HEK293 (cell line): ENCODE measurements around the gene ZBTB24.

Experiments used
- CTCF ChIA-PET: fragments of 350-600 bp; formaldehyde crosslinking; extraction: SDS; loops from one replicate; lab custom pipeline; 2021; ENCODE audit warnings: antibody characterized with exemption; lab: Yijun Ruan, JAX
- POLR2A ChIA-PET: fragments of 300-600 bp; formaldehyde crosslinking; extraction: SDS; loops from one replicate; lab custom pipeline; 2020; ENCODE audit warnings: antibody characterized with exemption, inconsistent platforms; lab: Yijun Ruan, JAX
- H3K27ac ChIP-seq: fragments of 200-500 bp; sonication (Bioruptor generic); 2 replicates; pipeline ENCODE4 v1.5.1; 2014; ENCODE audit warnings: low read depth, low read length, control low read depth, inconsistent platforms; ENCODE audit errors: extremely low read depth
- H3K36me3 ChIP-seq, 2 experiments: fragments of 200-500 bp in 1 of 2; sonication (Bioruptor generic) in 1 of 2; 1 replicate in 1 of 2; 2 replicates in 1 of 2; pipeline ENCODE4 v1.5.1; 2014 to 2017; ENCODE audit warnings: inconsistent platforms in 2 of 2, low read length in 2 of 2; ENCODE audit not compliant: control insufficient read depth in 2 of 2, insufficient read depth in 1 of 2
- H3K4me1 ChIP-seq: fragments of 200-500 bp; sonication (Bioruptor generic); 2 replicates; pipeline ENCODE4 v1.5.1; 2014; ENCODE audit warnings: mild to moderate bottlenecking, low read length, inconsistent platforms; ENCODE audit not compliant: control insufficient read depth, insufficient read depth
- H3K4me3 ChIP-seq: 2 replicates; pipeline ENCODE4 v1.5.1; 2011; ENCODE audit warnings: low read depth, mild to moderate bottlenecking, control low read depth, low read length, moderate library complexity
- H3K9me3 ChIP-seq: fragments of 200-500 bp; sonication (Bioruptor generic); 2 replicates; pipeline ENCODE4 v1.5.1; 2014; ENCODE audit warnings: low read depth, low read length, inconsistent platforms; ENCODE audit not compliant: control insufficient read depth, insufficient read depth
- ELK4 ChIP-seq: IDR thresholded peaks from 2 replicates; pipeline ENCODE4 v1.6.1; 2011; ENCODE audit warnings: mild to moderate bottlenecking, low read depth, low read length, borderline replicate concordance
- FEZF1 ChIP-seq: fragments of 450-650 bp; formaldehyde crosslinking; IDR thresholded peaks from 2 replicates; pipeline ENCODE4 v1.5.1; 2016; ENCODE audit warnings: missing biosample characterization, missing genetic modification characterization
- IKZF3 ChIP-seq: fragments of 450-650 bp; IDR thresholded peaks from 2 replicates; pipeline ENCODE4 v1.5.0; 2018; ENCODE audit warnings: missing biosample characterization, mild to moderate bottlenecking, missing genetic modification characterization, moderate library complexity
- PRDM10 ChIP-seq: fragments of 450-650 bp; formaldehyde crosslinking; IDR thresholded peaks from 2 replicates; pipeline ENCODE4 v1.5.1; 2016; ENCODE audit warnings: missing biosample characterization, missing genetic modification characterization
- PRDM2 ChIP-seq: fragments of 450-650 bp; formaldehyde crosslinking; IDR thresholded peaks from 2 replicates; pipeline ENCODE4 v1.5.1; 2016; ENCODE audit warnings: missing biosample characterization, missing genetic modification characterization, borderline replicate concordance
- PRDM4 ChIP-seq: fragments of 450-650 bp; formaldehyde crosslinking; IDR thresholded peaks from 2 replicates; pipeline ENCODE4 v1.5.1; 2017; ENCODE audit warnings: missing biosample characterization, missing genetic modification characterization
- SCRT1 ChIP-seq: fragments of 450-650 bp; formaldehyde crosslinking; IDR thresholded peaks from 2 replicates; pipeline ENCODE4 v1.5.1; 2016; ENCODE audit warnings: missing biosample characterization, missing genetic modification characterization, borderline replicate concordance
- SCRT2 ChIP-seq: fragments of 450-650 bp; formaldehyde crosslinking; IDR thresholded peaks from 2 replicates; pipeline ENCODE4 v1.5.1; 2016; ENCODE audit warnings: missing biosample characterization, missing genetic modification characterization
- SETDB1 ChIP-seq: IDR thresholded peaks from one replicate; pipeline ENCODE4 v1.6.1; 2017; ENCODE audit warnings: mild to moderate bottlenecking, low read length, moderate library complexity, mixed read lengths; ENCODE audit not compliant: insufficient read length
- ZBTB21 ChIP-seq: fragments of 450-650 bp; formaldehyde crosslinking; IDR thresholded peaks from 2 replicates; pipeline ENCODE4 v1.5.1; 2017; ENCODE audit warnings: missing biosample characterization, missing genetic modification characterization
- ZNF426 ChIP-seq: fragments of 450-650 bp; formaldehyde crosslinking; IDR thresholded peaks from 2 replicates; pipeline ENCODE4 v1.5.1; 2017; ENCODE audit warnings: missing biosample characterization, missing genetic modification characterization, mild to moderate bottlenecking, inconsistent platforms, moderate library complexity
- ZNF514 ChIP-seq: fragments of 450-650 bp; formaldehyde crosslinking; IDR thresholded peaks from 2 replicates; pipeline ENCODE4 v1.5.1; 2016; ENCODE audit warnings: missing biosample characterization, missing genetic modification characterization
- ZNF521 ChIP-seq: fragments of 450-650 bp; formaldehyde crosslinking; IDR thresholded peaks from 2 replicates; pipeline ENCODE4 v1.5.1; 2017; ENCODE audit warnings: missing biosample characterization, mild to moderate bottlenecking, missing genetic modification characterization
- ZNF645 ChIP-seq: fragments of 450-650 bp; formaldehyde crosslinking; IDR thresholded peaks from 2 replicates; pipeline ENCODE4; 2016; ENCODE audit warnings: missing biosample characterization, missing genetic modification characterization
- ZNF654 ChIP-seq: fragments of 450-650 bp; formaldehyde crosslinking; IDR thresholded peaks from 2 replicates; pipeline ENCODE4 v1.5.1; 2016; ENCODE audit warnings: low read depth, missing biosample characterization, missing genetic modification characterization
- ZNF701 ChIP-seq: fragments of 450-650 bp; formaldehyde crosslinking; IDR thresholded peaks from 2 replicates; pipeline ENCODE4 v1.5.1; 2016; ENCODE audit warnings: missing biosample characterization, missing genetic modification characterization
- ZNF76 ChIP-seq: fragments of 450-650 bp; formaldehyde crosslinking; IDR thresholded peaks from 2 replicates; pipeline ENCODE4; 2016; ENCODE audit warnings: low read depth, missing biosample characterization, missing genetic modification characterization, borderline replicate concordance
- ZNF777 ChIP-seq: fragments of 450-650 bp; formaldehyde crosslinking; IDR thresholded peaks from 2 replicates; pipeline ENCODE4 v1.5.1; 2017; ENCODE audit warnings: missing biosample characterization, missing genetic modification characterization, borderline replicate concordance
- ZNF792 ChIP-seq: fragments of 450-650 bp; formaldehyde crosslinking; IDR thresholded peaks from 2 replicates; pipeline ENCODE4 v1.5.1; 2016; ENCODE audit warnings: missing biosample characterization, missing genetic modification characterization

The ZBTB24 gene

GRCh38 chr6:109515781-109516409, 32.9 kb upstream of the ZBTB24 start:
- Histone ChIP-seq H3K36me3 (no peaks in the 10 kb centered on the region), H3K27ac (no peak overlapping the region), H3K9me3 (no peaks in the 10 kb centered on the region), H3K4me3 (no peak overlapping the region), H3K4me1 (no peaks in the 10 kb centered on the region)
- POLR2A ChIA-PET: no interaction called here
- CTCF ChIA-PET: interaction anchor here (0.5 to 1.5 kb wide), 6 partner anchors 10 to 876 kb away, joined by 3 to 5 read pairs (median 3); no protein-coding TSS in a partner anchor
- TF ChIP-seq ZNF76 (tag by site-specific recombination) (no peak), ZNF654 (tag by site-specific recombination) (no peak), ZNF701 (no peak), ZNF777 (tag by site-specific recombination) (no peak), IKZF3 (tag by site-specific recombination) (no peak), SETDB1 (no peak), ELK4 (no peak), SCRT2 (tag by site-specific recombination) (no peak), PRDM2 (tag by site-specific recombination) (no peak), SCRT1 (tag by site-specific recombination) (no peak), ZNF645 (tag by site-specific recombination) (no peak), FEZF1 (tag by site-specific recombination) (no peak), ZNF792 (no peak), ZNF514 (tag by site-specific recombination) (no peak)

GRCh38 chr6:109514946-109515345, 31.9 kb upstream of the ZBTB24 start:
- Histone ChIP-seq H3K36me3 (no peaks in the 10 kb centered on the region), H3K4me3 (no peak overlapping the region), H3K27ac (no peak overlapping the region), H3K4me1 (no peaks in the 10 kb centered on the region), H3K9me3 (no peaks in the 10 kb centered on the region)
- CTCF ChIA-PET: interaction anchor here (0.5 to 1.5 kb wide), 7 partner anchors 10 to 877 kb away, joined by 3 to 5 read pairs (median 3); no protein-coding TSS in a partner anchor
- POLR2A ChIA-PET: no interaction called here
- TF ChIP-seq PRDM4 (no peak), ZBTB21 (tag by site-specific recombination) (no peak), ZNF426 (no peak), PRDM10 (tag by site-specific recombination) (no peak), ZNF521 (tag by site-specific recombination) (no peak)
